A549 (cell line): ENCODE measurements around the gene IFT27. TPM values are rescaled to one million over a fixed set of nuclear protein-coding genes. Genes with fewer than 3 reads are reported as not detected.

Experiments used
- ATAC-seq, 2 experiments: fragments of 200-7000 bp in 1 of 2; fragments of >200 bp in 1 of 2; cut with Nextera tagmentation in 1 of 2; cut with Tn5 transposase in 1 of 2; 3 replicates each; pipeline versions ENCODE4 v1.8.0 to v1.9.1; 2018 to 2020; ENCODE audit warnings: mild to moderate bottlenecking in 1 of 2, moderate library complexity in 1 of 2
- CTCF ChIA-PET: fragments of 300-600 bp; sonication (Branson Sonifier 250); formaldehyde crosslinking; extraction: SDS; loops from one replicate; lab custom pipeline; 2021; ENCODE audit warnings: antibody characterized with exemption, inconsistent platforms; lab: Yijun Ruan, JAX
- POLR2A ChIA-PET: fragments of 350-600 bp; formaldehyde crosslinking; extraction: SDS; loops from one replicate; lab custom pipeline; 2021; ENCODE audit warnings: antibody characterized with exemption, inconsistent platforms; lab: Yijun Ruan, JAX
- DNase-seq, 2 experiments: peaks; one replicate each; pipeline versions ENCODE4 v3.0.0 to v3.0.0-alpha.2; 2011 to 2016; ENCODE audit warnings: low read depth in 1 of 2, low spot score in 1 of 2
- FAIRE-seq: peaks from 2 replicates; lab custom pipeline; 2011; peaks lifted over from hg19 to GRCh38; lab: Jason Lieb, UNC
- H3K27ac ChIP-seq, 2 experiments: fragments of >200 bp; sonication (Bioruptor Twin); formaldehyde crosslinking; 3 replicates each; pipeline ENCODE4 v1.5.1; 2016 to 2017
- H3K4me1 ChIP-seq: fragments of >200 bp; sonication (Bioruptor Twin); formaldehyde crosslinking; 3 replicates; pipeline ENCODE4 v1.6.1; 2016
- H3K4me2 ChIP-seq: fragments of >200 bp; sonication (Bioruptor Twin); formaldehyde crosslinking; 3 replicates; pipeline ENCODE4 v1.6.1; 2016
- H3K4me3 ChIP-seq: fragments of >200 bp; sonication (Bioruptor Twin); formaldehyde crosslinking; 3 replicates; pipeline ENCODE4 v1.5.1; 2016
- H3K9me3 ChIP-seq: fragments of >200 bp; sonication (Bioruptor Twin); formaldehyde crosslinking; 3 replicates; pipeline ENCODE4 v1.6.1; 2016
- CBX8 ChIP-seq: fragments of 200-600 bp; sonication (generic); IDR thresholded peaks from 2 replicates; pipeline ENCODE4 v1.6.1; 2016
- CEBPB ChIP-seq, 2 experiments: fragments of >200 bp in 1 of 2; sonication (Bioruptor Twin) in 1 of 2; formaldehyde crosslinking in 1 of 2; IDR thresholded peaks; 2 replicates each; pipeline ENCODE4 v1.6.1; 2012 to 2016
- CHD2 ChIP-seq: fragments of 150-350 bp; IDR thresholded peaks from 2 replicates; pipeline ENCODE4 v1.6.1; 2014; ENCODE audit warnings: low read length; ENCODE audit not compliant: partially characterized antibody
- CHD4 ChIP-seq: fragments of 200-600 bp; sonication (generic); IDR thresholded peaks from 2 replicates; pipeline ENCODE4 v1.6.1; 2016; ENCODE audit warnings: antibody characterized with exemption, mild to moderate bottlenecking, borderline replicate concordance
- E2F6 ChIP-seq: IDR thresholded peaks from 2 replicates; pipeline ENCODE4 v1.6.1; 2012; ENCODE audit warnings: low read depth, borderline replicate concordance
- EHMT2 ChIP-seq: fragments of 200-600 bp; sonication (generic); IDR thresholded peaks from 2 replicates; pipeline ENCODE4 v1.6.1; 2016; ENCODE audit warnings: antibody characterized with exemption, low read depth, mild to moderate bottlenecking, moderate library complexity
- FOSL2 ChIP-seq, 2 experiments: fragments of 450-650 bp in 1 of 2; fragments of >200 bp in 1 of 2; sonication (Bioruptor Twin) in 1 of 2; formaldehyde crosslinking; IDR thresholded peaks; 2 replicates each; pipeline versions ENCODE4 v1.5.0 to v1.6.1; 2016 to 2020; ENCODE audit warnings: mild to moderate bottlenecking in 1 of 2, moderate library complexity in 1 of 2
- FOXS1 ChIP-seq: fragments of 250-450 bp; sonication (Bioruptor Pico); IDR thresholded peaks from 2 replicates; pipeline ENCODE4 v1.5.0; 2020; ENCODE audit warnings: mild to moderate bottlenecking, moderate library complexity
- HEYL ChIP-seq: fragments of 250-450 bp; sonication (Bioruptor Pico); IDR thresholded peaks from 2 replicates; pipeline ENCODE4 v1.8.0; 2021; ENCODE audit warnings: mild to moderate bottlenecking, moderate library complexity
- HOXB13 ChIP-seq: fragments of 250-450 bp; sonication (Bioruptor Pico); IDR thresholded peaks from 2 replicates; pipeline ENCODE4 v1.5.0; 2020; ENCODE audit warnings: low read depth, mild to moderate bottlenecking, moderate library complexity
- JUNB ChIP-seq: fragments of >200 bp; sonication (Bioruptor Twin); formaldehyde crosslinking; IDR thresholded peaks from 2 replicates; pipeline ENCODE4 v1.6.1; 2016
- KDM5A ChIP-seq: fragments of 200-600 bp; sonication (generic); IDR thresholded peaks from 2 replicates; pipeline ENCODE4 v1.6.1; 2016; ENCODE audit warnings: antibody characterized with exemption, mild to moderate bottlenecking
- MAX ChIP-seq: IDR thresholded peaks from 2 replicates; pipeline ENCODE4 v1.6.1; 2012
- MYC ChIP-seq: IDR thresholded peaks from 2 replicates; pipeline ENCODE4 v1.6.1; 2012; ENCODE audit warnings: mild to moderate bottlenecking, inconsistent platforms, low read length, improper control_type of control experiment, borderline replicate concordance
- NFE2L2 ChIP-seq: fragments of 150-350 bp; conservative IDR thresholded peaks from 2 replicates; pipeline ENCODE4 v1.6.1; 2014; ENCODE audit warnings: low read length
- NPAS2 ChIP-seq: fragments of 250-450 bp; sonication (Bioruptor Pico); IDR thresholded peaks from 2 replicates; pipeline ENCODE4 v1.8.0; 2022; ENCODE audit warnings: mild to moderate bottlenecking, moderate library complexity, borderline replicate concordance
- PBX3 ChIP-seq: IDR thresholded peaks from 2 replicates; pipeline ENCODE4 v1.6.1; 2012
- TP53 ChIP-seq: fragments of 250-450 bp; sonication (Bioruptor Pico); IDR thresholded peaks from 2 replicates; pipeline ENCODE4 v1.5.0; 2021; ENCODE audit warnings: mild to moderate bottlenecking, moderate library complexity
- ZSCAN20 ChIP-seq: fragments of 250-450 bp; sonication (Bioruptor Pico); IDR thresholded peaks from 2 replicates; pipeline ENCODE4 v1.8.0; 2022; ENCODE audit warnings: mild to moderate bottlenecking, moderate library complexity
- WGBS: methylation state at CpG from one replicate; pipeline ENCODE4 v1.1.6; 2017; ENCODE audit errors: missing lambda C conversion rate; 5-methylcytosine and 5-hydroxymethylcytosine counted together
- polyA plus RNA-seq, 4 experiments: library from polyadenylated mRNA; depleted of rRNA in 3 of 4; stranded (reverse); fragments of >200 nt; fragmentation: RNase III in 1 of 4; extraction: RNeasy Plus Mini Kit Qiagen cat#74134 plus additional on column Dnase treatment in 1 of 4; gene quantifications; 2 replicates in 3 of 4; 3 replicates in 1 of 4; pipeline ENCODE4 v1.2.3, GENCODE V29; 2011 to 2017

Gene IFT27
- polyA plus RNA-seq, 2 of the 4 experiments (the other 2 are of a cell fraction): 17.5 to 24.6 TPM

- Histone ChIP-seq H3K4me3 (no peak overlapping the region), H3K9me3 (no peaks in the 10 kb centered on the region), H3K4me1 (no peaks in the 10 kb centered on the region), H3K4me2 (no peak overlapping the region), H3K27ac (no peak overlapping the region)
- ChIA-PET POLR2A (no interaction called here), CTCF (interaction anchor here (4.7 kb wide), 1 partner anchor 29 kb away, joined by 18 read pairs; no protein-coding TSS in a partner anchor)
- no peak for DNase-seq
- TF ChIP-seq FOSL2 (IDR thresholded peaks at IDR 0.05): no peak
- no peak for TF ChIP-seq FOSL2 (CRISPR knock-in tag; IDR thresholded peaks at IDR 0.05)
- no peak for TF ChIP-seq KDM5A
- no peak for TF ChIP-seq ZSCAN20
- TF ChIP-seq JUNB: no peak
- no peak for TF ChIP-seq HEYL
- TF ChIP-seq CHD2: no peak
- no peak for FAIRE-seq
- no peak for ATAC-seq
- 61% methylated on average over 2 of the region's 5 CpGs for WGBS
Observed at GRCh38 chr22:36728505-36728904, 47.4 kb downstream of the IFT27 start.

- no peak for ATAC-seq
- 64% methylated on average over 8 of the region's 8 CpGs for WGBS
- CTCF ChIA-PET: interaction anchor here (4.7 kb wide), 1 partner anchor 29 kb away, joined by 18 read pairs; no protein-coding TSS in a partner anchor
Observed at GRCh38 chr22:36727927-36728488, 47.9 kb downstream of the IFT27 start.

GRCh38 chr22:36727110-36727509 lies 48.8 kb downstream of the IFT27 start:
- H3K27ac ChIP-seq: no peak overlapping the region
- TF ChIP-seq CHD4: no peak
- no peak for TF ChIP-seq MYC
- TF ChIP-seq EHMT2: no peak
- no peak for TF ChIP-seq NPAS2 (CRISPR knock-in tag)
- TF ChIP-seq MAX: no peak
- no peak for TF ChIP-seq HOXB13
- no peak for TF ChIP-seq FOSL2 (IDR thresholded peaks at IDR 0.05)
- no peak for TF ChIP-seq FOSL2 (CRISPR knock-in tag; IDR thresholded peaks at IDR 0.05)
- no peak for TF ChIP-seq TP53 (CRISPR knock-in tag)
- no peak for TF ChIP-seq NFE2L2
- TF ChIP-seq CEBPB (IDR thresholded peaks at IDR 0.05): no peak
- TF ChIP-seq CBX8: no peak
- TF ChIP-seq FOXS1 (CRISPR knock-in tag): no peak
- TF ChIP-seq E2F6: no peak
- TF ChIP-seq CHD2: no peak
- no peak for TF ChIP-seq PBX3
- TF ChIP-seq, all 56 proteins: peak for 0
- no peak for ATAC-seq
- ChIA-PET CTCF (interaction anchor here (4.7 kb wide), 1 partner anchor 30 kb away, joined by 18 read pairs; no protein-coding TSS in a partner anchor), POLR2A (no interaction called here)
- WGBS: 66% methylated on average over 7 of the region's 7 CpGs
- DNase-seq: no peak
- Histone ChIP-seq H3K9me3 (no peaks in the 10 kb centered on the region), H3K4me1 (no peaks in the 10 kb centered on the region), H3K4me2 (no peak overlapping the region), H3K4me3 (no peak overlapping the region)
- no peak for FAIRE-seq

More at GRCh38 chr22:36727927-36728488, 47.9 kb downstream of the IFT27 start:
- no peak for DNase-seq
- no peak for FAIRE-seq
- POLR2A ChIA-PET: no interaction called here
- Histone ChIP-seq H3K9me3 (no peaks in the 10 kb centered on the region), H3K27ac (no peak overlapping the region), H3K4me1 (no peaks in the 10 kb centered on the region), H3K4me2 (no peak overlapping the region), H3K4me3 (no peak overlapping the region)
- TF ChIP-seq PBX3: no peak
